Keratinocyte (primary cell): ENCODE data around the gene BABAM2. TPM values are rescaled to one million over a fixed set of nuclear protein-coding genes. Genes with fewer than 3 reads are reported as not detected.
A peak's percentile ranks its signal among the peaks of the same experiment; 100 is the strongest.

ENCODE experiments used
- DNase-seq: peaks from one replicate; pipeline ENCODE4 v3.0.0-alpha.2; 2011; ENCODE audit warnings: low read depth, missing footprints, low spot score
- FAIRE-seq: peaks from 2 replicates; lab custom pipeline; 2011; peaks lifted over from hg19 to GRCh38; lab: Jason Lieb, UNC
- H2AFZ ChIP-seq: 2 replicates; pipeline ENCODE4 v1.6.0; 2012; ENCODE audit warnings: low read length, control low read depth, inconsistent platforms; ENCODE audit not compliant: control insufficient read depth
- H3K27ac ChIP-seq: 2 replicates; pipeline ENCODE4 v1.5.1; 2011; ENCODE audit warnings: low read length; ENCODE audit not compliant: control insufficient read depth, insufficient read depth
- H3K27me3 ChIP-seq: 3 replicates; pipeline ENCODE4 v1.6.0; 2011; ENCODE audit warnings: low read length; ENCODE audit not compliant: control insufficient read depth, insufficient read depth; ENCODE audit errors: extremely low read depth
- H3K36me3 ChIP-seq, 2 experiments: 2 replicates in 1 of 2; 3 replicates in 1 of 2; pipeline ENCODE4 v1.5.1; 2011; ENCODE audit warnings: low read length in 2 of 2, mild to moderate bottlenecking in 1 of 2; ENCODE audit not compliant: control insufficient read depth in 2 of 2, insufficient read depth in 2 of 2; ENCODE audit errors: extremely low read depth in 1 of 2
- H3K4me1 ChIP-seq: 3 replicates; pipeline ENCODE4 v1.5.1; 2011; ENCODE audit warnings: low read length; ENCODE audit not compliant: control insufficient read depth, insufficient read depth; ENCODE audit errors: extremely low read depth
- H3K4me2 ChIP-seq: 3 replicates; pipeline ENCODE4 v1.6.0; 2011; ENCODE audit warnings: low read depth, low read length; ENCODE audit not compliant: control insufficient read depth, insufficient read depth; ENCODE audit errors: extremely low read depth
- H3K4me3 ChIP-seq, 3 experiments: fragments of 200-600 bp in 1 of 3; sonication (generic) in 1 of 3; 2 replicates in 2 of 3; 3 replicates in 1 of 3; pipeline ENCODE4 v1.5.1; 2011 to 2016; ENCODE audit warnings: low read length in 3 of 3, mild to moderate bottlenecking in 3 of 3, control low read depth in 2 of 3, inconsistent platforms in 1 of 3, low read depth in 1 of 3, mixed read lengths in 1 of 3, mixed run types in 1 of 3, moderate library complexity in 1 of 3; ENCODE audit not compliant: control insufficient read depth in 2 of 3, insufficient read depth in 2 of 3; ENCODE audit errors: extremely low read depth in 1 of 3
- H3K79me2 ChIP-seq: 2 replicates; pipeline ENCODE4 v1.6.0; 2012; ENCODE audit warnings: low read length; ENCODE audit not compliant: control insufficient read depth, insufficient read depth
- H3K9ac ChIP-seq: 3 replicates; pipeline ENCODE4 v1.6.0; 2011; ENCODE audit warnings: low read length; ENCODE audit not compliant: control insufficient read depth, insufficient read depth; ENCODE audit errors: extremely low read depth
- H3K9me1 ChIP-seq: 3 replicates; pipeline ENCODE4 v1.6.0; 2011; ENCODE audit warnings: low read length; ENCODE audit not compliant: control insufficient read depth, insufficient read depth; ENCODE audit errors: extremely low read depth
- H3K9me3 ChIP-seq: 2 replicates; pipeline ENCODE4 v1.5.1; 2012; ENCODE audit warnings: low read depth, low read length; ENCODE audit not compliant: control insufficient read depth
- H4K20me1 ChIP-seq: 3 replicates; pipeline ENCODE4 v1.6.0; 2011; ENCODE audit warnings: low read length; ENCODE audit not compliant: control insufficient read depth, insufficient read depth; ENCODE audit errors: extremely low read depth
- EZH2 ChIP-seq: IDR thresholded peaks from one replicate; pipeline ENCODE4 v1.6.1; 2012; ENCODE audit warnings: inconsistent platforms, mild to moderate bottlenecking, low read length, moderate library complexity
- dilution Hi-C: fragments of 300-500 bp; cut with MboI; formaldehyde crosslinking; loops from one replicate; pipeline ENCODE4 v1.7.0; 2020; ENCODE audit warnings: low sequenced_read_pairs; ENCODE audit not compliant: extremely low pct_ligation_motif_present
- polyA plus RNA-seq, 5 experiments: library from polyadenylated mRNA; depleted of rRNA in 3 of 5; stranded (reverse) in 3 of 5; stranded (forward) in 1 of 5; unstranded in 1 of 5; fragments of >200 nt; gene quantifications; 1 replicate in 1 of 5; 2 replicates in 3 of 5; 3 replicates in 1 of 5; pipeline versions ENCODE4 v1.2.1 to v1.2.3, GENCODE V29; 2011 to 2012; ENCODE audit warnings: missing spikeins in 2 of 5, low read depth in 1 of 5, low replicate concordance in 1 of 5
- TF ChIP-seq, protein P1 (sequence below), 3 experiments: IDR thresholded peaks in 1 of 3; conservative IDR thresholded peaks in 1 of 3; optimal IDR thresholded peaks in 1 of 3; 2 replicates in 2 of 3; 3 replicates in 1 of 3; pipeline versions ENCODE3 to v1.5.1; 2011; ENCODE audit warnings: low read length in 3 of 3, mild to moderate bottlenecking in 3 of 3, moderate library complexity in 2 of 3, control low read depth in 1 of 3, inconsistent platforms in 1 of 3; ENCODE audit not compliant: insufficient read depth in 2 of 3; ENCODE audit errors: extremely low read depth in 1 of 3

BABAM2 gene
- polyA plus RNA-seq, 1 donor (not counting 4 experiments of a cell fraction or from before 2014, with no cell fraction given): 29.8 TPM

DNA sequence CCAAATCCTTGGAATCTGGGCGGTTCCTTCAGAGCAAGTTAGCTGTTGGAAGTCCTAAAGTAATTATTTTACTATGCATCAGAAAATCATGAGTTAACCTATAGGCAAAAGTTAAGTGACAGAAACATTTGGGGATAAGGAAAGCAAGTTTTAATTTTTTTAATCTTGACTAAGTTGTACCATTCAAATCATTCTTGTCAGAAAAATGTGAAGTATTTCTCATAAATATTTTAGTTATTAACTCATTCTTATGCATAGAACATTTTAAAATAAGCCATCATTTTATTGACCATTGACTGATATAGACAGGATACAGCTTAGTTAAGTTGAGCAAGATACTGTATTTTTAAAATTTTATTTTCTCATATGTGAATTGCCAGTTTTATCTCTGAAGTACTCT is 403.9 kb downstream of the BABAM2 start:
- Histone ChIP-seq H3K27me3 (no peaks in the 10 kb centered on the region), H3K9me1 (no peaks in the 10 kb centered on the region), H3K4me3 (no peak overlapping the region), H2AFZ (no peak overlapping the region), H3K9me3 (no peaks in the 10 kb centered on the region), H3K27ac (no peak overlapping the region), H3K4me2 (no peak overlapping the region), H3K9ac (no peak overlapping the region), H4K20me1 (no peaks in the 10 kb centered on the region), H3K4me1 (peaks cover 31% of the 10 kb centered on the region), H3K36me3 (no peaks in the 10 kb centered on the region), H3K79me2 (no peaks in the 10 kb centered on the region)
- no peak for DNase-seq
- dilution Hi-C loops: no loop called here
- FAIRE-seq: no peak
- no peak for TF ChIP-seq EZH2
- TF ChIP-seq, protein P1, sequence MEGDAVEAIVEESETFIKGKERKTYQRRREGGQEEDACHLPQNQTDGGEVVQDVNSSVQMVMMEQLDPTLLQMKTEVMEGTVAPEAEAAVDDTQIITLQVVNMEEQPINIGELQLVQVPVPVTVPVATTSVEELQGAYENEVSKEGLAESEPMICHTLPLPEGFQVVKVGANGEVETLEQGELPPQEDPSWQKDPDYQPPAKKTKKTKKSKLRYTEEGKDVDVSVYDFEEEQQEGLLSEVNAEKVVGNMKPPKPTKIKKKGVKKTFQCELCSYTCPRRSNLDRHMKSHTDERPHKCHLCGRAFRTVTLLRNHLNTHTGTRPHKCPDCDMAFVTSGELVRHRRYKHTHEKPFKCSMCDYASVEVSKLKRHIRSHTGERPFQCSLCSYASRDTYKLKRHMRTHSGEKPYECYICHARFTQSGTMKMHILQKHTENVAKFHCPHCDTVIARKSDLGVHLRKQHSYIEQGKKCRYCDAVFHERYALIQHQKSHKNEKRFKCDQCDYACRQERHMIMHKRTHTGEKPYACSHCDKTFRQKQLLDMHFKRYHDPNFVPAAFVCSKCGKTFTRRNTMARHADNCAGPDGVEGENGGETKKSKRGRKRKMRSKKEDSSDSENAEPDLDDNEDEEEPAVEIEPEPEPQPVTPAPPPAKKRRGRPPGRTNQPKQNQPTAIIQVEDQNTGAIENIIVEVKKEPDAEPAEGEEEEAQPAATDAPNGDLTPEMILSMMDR (optimal IDR thresholded peaks at IDR 0.05 in 1 of 3, IDR thresholded peaks at IDR 0.05 in 1 of 3, conservative IDR thresholded peaks at IDR 0.05 in 1 of 3; ENCODE audit: extremely low read depth in 1 of 3, insufficient read depth in 2 of 3, low read length in 3 of 3): no peak

DNA sequence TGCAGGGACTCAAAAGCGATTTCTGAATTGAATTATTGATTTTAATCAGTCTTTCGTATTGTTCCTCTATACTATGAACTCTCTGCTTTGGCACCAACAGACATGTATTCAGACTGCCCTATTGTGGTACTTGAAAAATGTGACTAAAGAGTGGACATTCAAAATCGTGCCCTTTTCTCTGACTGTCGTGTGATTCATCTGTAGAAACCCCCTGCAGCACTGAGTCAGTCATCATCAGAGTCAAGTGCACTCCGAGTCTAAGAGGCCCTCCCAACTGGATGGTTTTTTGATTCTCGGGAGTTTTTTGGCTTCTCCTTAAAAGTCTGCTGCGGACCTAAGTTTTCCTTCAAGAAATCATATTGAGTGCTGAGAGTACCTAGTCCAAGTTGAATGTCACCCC is 405.7 kb downstream of the BABAM2 start:
- Histone ChIP-seq H3K9me3 (no peaks in the 10 kb centered on the region), H4K20me1 (no peaks in the 10 kb centered on the region), H3K9me1 (no peaks in the 10 kb centered on the region), H3K4me2 (no peak overlapping the region), H2AFZ (no peak overlapping the region), H3K9ac (no peak overlapping the region), H3K4me3 (no peak overlapping the region), H3K4me1 (peaks cover 31% of the 10 kb centered on the region), H3K27me3 (no peaks in the 10 kb centered on the region), H3K79me2 (no peaks in the 10 kb centered on the region), H3K36me3 (peaks cover 0 to 5% of the 10 kb centered on the region in 2 experiments), H3K27ac (no peak overlapping the region)
- peak; percentile 43 for FAIRE-seq
- TF ChIP-seq EZH2: no peak
- TF ChIP-seq, protein P1 (optimal IDR thresholded peaks at IDR 0.05 in 1 of 3, IDR thresholded peaks at IDR 0.05 in 1 of 3, conservative IDR thresholded peaks at IDR 0.05 in 1 of 3; ENCODE audit: extremely low read depth in 1 of 3, insufficient read depth in 2 of 3, low read length in 3 of 3): no peak
- dilution Hi-C loops: no loop called here
- DNase-seq: no peak
